SU-DHL-6 (cell line): ENCODE results near the gene PRR9.

Experiments used
- H2AFZ ChIP-seq: fragments of 200-600 bp; sonication (generic); 2 replicates; pipeline ENCODE4 v1.6.1; 2014; ENCODE audit warnings: low read depth, mild to moderate bottlenecking, moderate library complexity, mixed read lengths, antibody characterized with exemption, low read length; ENCODE audit not compliant: severe bottlenecking
- H3F3A ChIP-seq: fragments of 200-600 bp; shearing (Covaris generic); 2 replicates; pipeline ENCODE4 v1.6.0; 2016; ENCODE audit warnings: antibody characterized with exemption, mild to moderate bottlenecking; ENCODE audit not compliant: insufficient read depth
- H3K27ac ChIP-seq: fragments of 200-600 bp; sonication (generic); 2 replicates; pipeline ENCODE4 v1.5.1; 2016; ENCODE audit warnings: low read depth, mild to moderate bottlenecking, low read length, moderate library complexity, mixed read lengths
- H3K27me3 ChIP-seq: fragments of 200-600 bp; sonication (generic), shearing (Covaris generic); 2 replicates; pipeline ENCODE4 v1.6.0; 2014; ENCODE audit warnings: mild to moderate bottlenecking, low read length
- H3K36me3 ChIP-seq: fragments of 200-600 bp; sonication (generic); 2 replicates; pipeline ENCODE4 v1.6.1; 2014; ENCODE audit warnings: mild to moderate bottlenecking, low read length, mixed read lengths
- H3K4me2 ChIP-seq: fragments of 300-600, 200-600 bp; shearing (Covaris generic), sonication (generic); 2 replicates; pipeline ENCODE4 v1.6.0; 2014; ENCODE audit warnings: low read length, low read depth, mild to moderate bottlenecking; ENCODE audit not compliant: poor library complexity, severe bottlenecking
- H3K4me3 ChIP-seq: fragments of 200-600 bp; sonication (generic); 2 replicates; pipeline ENCODE4 v1.5.1; 2014; ENCODE audit warnings: antibody characterized with exemption, low read length, mild to moderate bottlenecking, mixed read lengths; ENCODE audit not compliant: insufficient read depth, poor library complexity, severe bottlenecking
- H3K79me2 ChIP-seq: fragments of 200-600 bp; sonication (generic); 2 replicates; pipeline ENCODE4 v1.6.1; 2014; ENCODE audit warnings: mild to moderate bottlenecking, low read length, moderate library complexity; ENCODE audit not compliant: insufficient read depth
- H3K9ac ChIP-seq: fragments of 200-600 bp; sonication (generic); 2 replicates; pipeline ENCODE4 v1.7.0; 2014; ENCODE audit warnings: mild to moderate bottlenecking, low read length
- H3K9me2 ChIP-seq: fragments of 200-600 bp; sonication (generic); replicated peaks from 2 replicates; pipeline ENCODE4 v1.6.1; 2014; ENCODE audit warnings: low read length; ENCODE audit not compliant: insufficient read depth
- H3K9me3 ChIP-seq: fragments of 200-600 bp; sonication (generic); 2 replicates; pipeline ENCODE4 v1.6.1; 2014; ENCODE audit warnings: low read length, mixed read lengths; ENCODE audit not compliant: insufficient read depth
- H4K20me1 ChIP-seq: fragments of 200-600 bp; sonication (generic); 2 replicates; pipeline ENCODE4 v1.6.1; 2014; ENCODE audit warnings: low read depth, mild to moderate bottlenecking, antibody characterized with exemption, low read length, moderate library complexity, mixed read lengths
- CTCF ChIP-seq: fragments of 200-600 bp; sonication (generic); IDR thresholded peaks from one replicate; pipeline ENCODE4 v1.5.1; 2017; ENCODE audit warnings: antibody characterized with exemption, mild to moderate bottlenecking, low read length, moderate library complexity; ENCODE audit not compliant: insufficient read depth, poor library complexity, severe bottlenecking
- EZH2phosphoT487 ChIP-seq: fragments of 200-600 bp; sonication (generic), shearing (Covaris generic); conservative IDR thresholded peaks from 2 replicates; pipeline ENCODE4 v1.6.1; 2018; ENCODE audit warnings: mild to moderate bottlenecking, antibody characterized with exemption, low read length, moderate library complexity, mixed read lengths

The PRR9 gene

GRCh38 chr1:153217212-153217611, at the start of gene PRR9:
Gene PRR9 (plus strand): TSS chr1:153217584. CDS start chr1:153218145, 561 bp downstream.
- no peak within 1 kb of the TSS for H2AFZ ChIP-seq
- H3K4me2 ChIP-seq: no peak within 1 kb of the TSS

GRCh38 chr1:153168686-153169085, 48.7 kb upstream of the PRR9 start:
- H3K9me2 ChIP-seq: no peaks in the 10 kb centered on the region
- no peak overlapping the region for H3K4me3 ChIP-seq
- no peaks in the 10 kb centered on the region for H3K9me3 ChIP-seq
- no peak overlapping the region for H3K4me2 ChIP-seq
- H3F3A ChIP-seq: no peaks in the 10 kb centered on the region
- no peaks in the 10 kb centered on the region for H4K20me1 ChIP-seq
- no peak overlapping the region for H2AFZ ChIP-seq
- no peaks in the 10 kb centered on the region for H3K79me2 ChIP-seq
- TF ChIP-seq EZH2phosphoT487 (no peak), CTCF (no peak)
- no peaks in the 10 kb centered on the region for H3K27me3 ChIP-seq
- H3K9ac ChIP-seq: no peak overlapping the region
- no peak overlapping the region for H3K27ac ChIP-seq
- no peaks in the 10 kb centered on the region for H3K36me3 ChIP-seq

More at GRCh38 chr1:153217212-153217611, at the start of gene PRR9:
- Histone ChIP-seq H3K79me2 (no peaks in the 10 kb centered on the region), H3K27me3 (no peaks in the 10 kb centered on the region), H3K9ac (no peak within 1 kb of the TSS), H3K9me2 (no peaks in the 10 kb centered on the region), H3K36me3 (no peaks in the 10 kb centered on the region), H3K9me3 (no peaks in the 10 kb centered on the region), H4K20me1 (no peaks in the 10 kb centered on the region), H3K4me3 (no peak within 1 kb of the TSS), H3K27ac (no peak within 1 kb of the TSS), H3F3A (no peaks in the 10 kb centered on the region)
- TF ChIP-seq CTCF: no peak
- TF ChIP-seq EZH2phosphoT487: no peak

GRCh38 chr1:153174624-153175023, 42.8 kb upstream of the PRR9 start:
- Histone ChIP-seq H2AFZ (no peak overlapping the region), H3K9me3 (no peaks in the 10 kb centered on the region), H3K27ac (no peak overlapping the region), H3K79me2 (no peaks in the 10 kb centered on the region), H3K9ac (no peak overlapping the region), H3K27me3 (no peaks in the 10 kb centered on the region), H3K4me3 (no peak overlapping the region), H4K20me1 (no peaks in the 10 kb centered on the region), H3K36me3 (no peaks in the 10 kb centered on the region), H3K9me2 (no peaks in the 10 kb centered on the region), H3F3A (no peaks in the 10 kb centered on the region), H3K4me2 (no peak overlapping the region)
- TF ChIP-seq CTCF (no peak), EZH2phosphoT487 (no peak)
